Measurements from ENCODE around the gene EIF3D. TPM values are rescaled to one million over a fixed set of nuclear protein-coding genes. Genes with fewer than 3 reads are reported as not detected.
A peak's percentile ranks its signal among the peaks of the same experiment; 100 is the strongest.

EIF3D gene
- total RNA-seq, 8 experiments from 2014 or later = 166 to 232 (median 195) TPM

GRCh38 chr22:36493690-36494110, 35.3 kb downstream of the EIF3D start:
- no peak for ATAC-seq (replicated peaks in 6 of 8)
- in situ Hi-C loops (cut with MboI; ENCODE audit: low pct_unique_long_range_greater_than_20kb in 2 of 9, low sequenced_read_pairs in 9 of 9, unreplicated experiment in 9 of 9) = no loop called here
- Histone ChIP-seq H3K27ac (no peak overlapping the region), H3K4me3 (no peak overlapping the region), H3K4me1 (replicated peaks in 1 of 2) (no peaks in the 10 kb centered on the region)
- 79 to 93% (median 89%) methylated on average over 2 to 10 of the region's 16 CpGs; no CpG with 5 or more reads in 4 of the 10 experiments for WGBS, 10 experiments

DNA sequence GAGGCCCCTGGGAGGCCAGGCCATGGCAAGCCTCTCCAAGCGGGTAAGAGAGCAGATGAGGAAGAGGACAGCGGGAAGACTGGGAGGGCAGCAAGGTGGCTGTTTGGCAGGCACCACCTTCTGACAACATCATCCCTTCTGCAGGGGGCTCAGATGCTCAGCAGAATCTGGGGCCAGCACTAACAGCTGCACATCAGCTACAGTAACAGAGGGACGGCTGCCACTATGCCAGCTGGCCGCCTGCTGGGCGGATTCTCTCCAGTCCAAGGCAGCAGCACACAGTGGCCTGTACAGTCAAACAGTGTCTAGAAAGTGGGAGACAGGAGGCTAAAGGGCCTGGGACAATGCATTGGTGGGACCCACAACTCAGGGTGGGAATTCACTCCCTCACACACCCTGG, 36.9 kb downstream of the EIF3D start:
- Histone ChIP-seq H3K4me3 (no peak overlapping the region), H3K4me1 (replicated peaks in 1 of 2) (no peaks in the 10 kb centered on the region), H3K27ac (no peak overlapping the region)
- WGBS, 10 experiments = 80 to 100% (median 91%) methylated on average over 1 to 4 of the region's 5 CpGs; no CpG with 5 or more reads in 5 of the 10 experiments
- in situ Hi-C loops (cut with MboI; ENCODE audit: low pct_unique_long_range_greater_than_20kb in 2 of 9, low sequenced_read_pairs in 9 of 9, unreplicated experiment in 9 of 9) = no loop called here
- ATAC-seq (replicated peaks in 6 of 8) = no peak

GRCh38 chr22:36491155-36491554, 37.8 kb downstream of the EIF3D start:
- in situ Hi-C loops (cut with MboI; ENCODE audit: low pct_unique_long_range_greater_than_20kb in 2 of 9, low sequenced_read_pairs in 9 of 9, unreplicated experiment in 9 of 9) = no loop called here
- peak in 3 of 8 experiments; percentile 25 to 96 (median 95) for ATAC-seq (replicated peaks in 6 of 8)
- 60 to 100% (median 91%) methylated on average over 1 to 7 of the region's 7 CpGs; no CpG with 5 or more reads in 1 of the 10 experiments for WGBS, 10 experiments

DNA sequence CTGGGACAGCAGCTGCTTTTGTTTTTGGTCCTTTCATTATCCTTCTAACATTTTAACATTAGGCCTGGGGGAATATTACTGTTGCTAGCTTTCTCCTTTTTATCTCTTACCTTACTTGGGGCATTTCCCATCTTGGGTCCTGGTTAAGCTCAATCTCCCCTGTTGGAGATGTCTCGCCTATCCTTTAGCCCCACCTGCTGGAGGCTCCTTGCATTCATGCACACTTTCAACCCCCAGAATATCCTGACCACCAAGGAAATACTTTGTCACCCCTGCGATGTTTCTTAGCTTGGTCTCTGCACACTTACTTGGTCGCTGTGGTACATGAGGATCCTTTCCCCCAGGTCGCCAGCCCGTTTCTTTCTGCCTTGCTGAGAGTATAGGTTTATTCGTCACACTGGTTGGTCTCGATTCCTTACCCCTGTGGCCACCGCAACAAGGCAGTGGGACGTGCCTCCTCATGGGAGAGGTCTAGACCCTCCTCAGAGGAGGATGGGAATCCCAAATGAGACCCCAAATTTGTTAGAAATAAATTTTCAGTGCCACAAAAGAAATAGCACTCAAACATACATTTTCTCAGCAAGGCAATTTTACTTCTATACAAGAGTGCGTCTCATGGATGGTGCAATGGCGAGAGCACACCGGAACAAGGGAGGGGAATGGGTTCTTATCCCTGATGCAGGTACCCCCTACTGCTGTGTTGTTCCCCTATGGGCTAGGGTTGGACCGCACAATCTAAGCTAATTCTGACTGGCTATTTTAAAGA, 42.2 kb downstream of the EIF3D start:
- Histone ChIP-seq H3K4me3 (no peak overlapping the region), H3K27ac (no peak overlapping the region), H3K4me1 (replicated peaks in 1 of 2) (peaks cover 6 to 7% of the 10 kb centered on the region in 2 donors)
- no peak for ATAC-seq (replicated peaks in 6 of 8)
- in situ Hi-C loops (cut with MboI; ENCODE audit: low pct_unique_long_range_greater_than_20kb in 2 of 9, low sequenced_read_pairs in 9 of 9, unreplicated experiment in 9 of 9) = no loop called here
- WGBS, 10 experiments = 17 to 89% (median 79%) methylated on average over 1 to 8 of the region's 13 CpGs; no CpG with 5 or more reads in 1 of the 10 experiments

More at GRCh38 chr22:36491155-36491554, 37.8 kb downstream of the EIF3D start:
- Histone ChIP-seq H3K4me1 (replicated peaks in 1 of 2) (no peaks in the 10 kb centered on the region), H3K27ac (no peak overlapping the region), H3K4me3 (no peak overlapping the region)

DNA sequence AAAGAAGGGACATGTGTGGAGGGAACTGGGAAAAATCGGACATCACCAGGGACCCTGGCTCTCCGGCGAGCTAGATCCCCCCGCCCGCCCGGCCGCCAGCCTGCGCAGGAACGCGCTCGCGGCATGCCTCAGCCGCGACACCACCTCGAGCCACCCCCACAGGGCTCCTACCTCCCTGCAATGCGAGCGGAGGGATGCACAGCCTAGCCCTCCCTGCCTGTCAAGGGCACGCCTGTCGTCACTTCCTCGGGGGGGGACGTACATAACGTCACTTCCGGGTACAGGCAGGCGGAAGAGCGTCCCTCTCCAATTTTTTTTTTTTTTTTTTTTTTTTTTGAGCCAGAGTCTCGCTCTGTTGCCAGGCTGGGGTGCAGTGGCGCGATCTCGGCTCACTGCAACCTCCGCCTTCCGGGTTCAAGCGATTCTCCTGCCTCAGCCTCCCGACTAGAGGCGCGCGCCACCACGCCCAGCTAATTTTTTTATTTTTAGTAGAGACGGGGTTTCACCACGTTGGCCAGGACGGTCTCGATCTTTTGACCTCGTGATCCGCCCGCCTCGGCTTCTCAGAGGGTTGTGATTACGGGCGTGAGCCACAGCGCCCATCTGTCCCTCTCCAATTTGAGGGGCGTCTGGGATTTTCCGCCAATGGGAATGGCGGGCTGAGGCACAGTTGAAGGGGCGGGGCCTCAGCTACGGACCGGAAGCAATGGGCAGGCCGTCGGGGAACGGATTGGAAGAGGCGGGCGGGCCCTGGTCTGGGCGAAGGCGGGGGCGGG, 47.4 kb downstream of the EIF3D start, which contains the start of gene TXN2:
Gene TXN2, minus strand, starts transcription at position 248 of the 776 bp plus-strand sequence. CDS start 803 bp downstream, outside the sequence.
- ATAC-seq (replicated peaks in 6 of 8) = peak; percentile 87 to 93 (median 89)
- H3K4me1 ChIP-seq (replicated peaks in 1 of 2) = peaks cover 13 to 14% of the 10 kb centered on the region in 2 donors
- 0% methylated on average over 1 to 12 of the region's 62 CpGs; no CpG with 5 or more reads in 3 of the 10 experiments for WGBS, 10 experiments
- peak within 1 kb of the TSS; percentile 98 to 100 for H3K27ac ChIP-seq
- in situ Hi-C loops (cut with MboI; ENCODE audit: low pct_unique_long_range_greater_than_20kb in 2 of 9, low sequenced_read_pairs in 9 of 9, unreplicated experiment in 9 of 9) = no loop called here
- peak within 1 kb of the TSS; percentile 65 to 92 (median 86) for H3K4me3 ChIP-seq

DNA sequence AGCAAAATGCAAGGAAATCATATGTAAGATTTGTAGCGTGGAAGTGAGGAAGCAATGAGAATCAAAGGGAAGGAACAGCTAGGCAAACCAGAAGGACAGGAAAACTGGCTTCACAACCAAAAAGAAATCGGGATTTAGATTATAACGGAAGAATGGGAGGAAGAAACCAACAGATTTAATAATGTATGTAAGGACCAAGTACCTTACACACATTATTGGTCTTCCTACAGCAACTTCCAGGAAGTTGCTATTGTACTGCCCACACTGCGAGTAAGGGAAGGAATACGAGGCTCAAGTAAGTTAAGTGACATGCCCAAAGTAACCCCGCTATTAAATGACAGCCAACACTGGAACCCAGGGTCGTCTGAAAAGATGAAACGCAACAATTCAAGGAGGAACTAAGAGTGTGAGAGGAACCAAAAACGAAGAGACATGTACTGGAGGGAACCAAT, 48.0 kb downstream of the EIF3D start:
- Histone ChIP-seq H3K27ac (peak overlapping the region; percentile 98 to 100), H3K4me3 (peak overlapping the region; percentile 65 to 92 (median 86)), H3K4me1 (replicated peaks in 1 of 2) (peaks cover 13 to 14% of the 10 kb centered on the region in 2 donors)
- WGBS, 10 experiments = 0 to 27% (median 7%) methylated on average over 2 to 8 of the region's 9 CpGs
- peak in 1 of 8 experiments; percentile 2 for ATAC-seq (replicated peaks in 6 of 8)
- in situ Hi-C loops (cut with MboI; ENCODE audit: low pct_unique_long_range_greater_than_20kb in 2 of 9, low sequenced_read_pairs in 9 of 9, unreplicated experiment in 9 of 9) = no loop called here

DNA sequence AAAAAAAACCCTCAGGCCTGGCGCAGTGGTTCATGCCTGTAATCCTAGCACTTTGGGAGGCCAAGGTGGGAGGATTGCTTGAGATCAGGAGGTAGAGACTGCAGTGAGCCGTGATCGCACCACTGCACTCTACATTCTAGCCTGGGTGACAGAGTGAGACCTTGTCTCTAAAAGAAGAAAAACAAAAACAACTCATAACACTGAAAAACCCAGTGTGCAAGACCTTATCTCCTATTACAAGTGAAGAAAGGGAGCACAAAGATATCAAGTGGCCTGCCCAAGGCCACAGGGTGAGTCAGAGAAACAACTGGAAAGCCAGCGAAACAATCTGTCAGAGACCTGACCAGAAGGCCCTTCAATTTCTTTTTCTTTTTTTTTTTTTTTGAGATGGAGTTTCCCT, 50.0 kb downstream of the EIF3D start:
- in situ Hi-C loops (cut with MboI; ENCODE audit: low pct_unique_long_range_greater_than_20kb in 2 of 9, low sequenced_read_pairs in 9 of 9, unreplicated experiment in 9 of 9) = loop anchor here in 3 of 9 experiments (5.0 to 10.0 kb wide), 2 partner anchors 174 to 177 kb away; no protein-coding TSS in a partner anchor
- WGBS, 10 experiments = 89 to 100% (median 100%) methylated on average over 1 to 3 of the region's 4 CpGs; no CpG with 5 or more reads in 3 of the 10 experiments
- H3K27ac ChIP-seq = no peak overlapping the region
- H3K4me1 ChIP-seq (replicated peaks in 1 of 2) = peaks cover 13 to 14% of the 10 kb centered on the region in 2 donors
- no peak for ATAC-seq (replicated peaks in 6 of 8)
- H3K4me3 ChIP-seq = no peak overlapping the region

- ATAC-seq (replicated peaks in 6 of 8) = no peak
- Histone ChIP-seq H3K4me1 (replicated peaks in 1 of 2) (peaks cover 2 to 3% of the 10 kb centered on the region in 2 donors), H3K4me3 (no peak overlapping the region), H3K27ac (no peak overlapping the region)
- 87 to 100% (median 93%) methylated on average over 1 to 6 of the region's 6 CpGs; no CpG with 5 or more reads in 2 of the 10 experiments for WGBS, 10 experiments
- in situ Hi-C loops (cut with MboI; ENCODE audit: low pct_unique_long_range_greater_than_20kb in 2 of 9, low sequenced_read_pairs in 9 of 9, unreplicated experiment in 9 of 9) = loop anchor here in 3 of 9 experiments (5.0 to 10.0 kb wide), 2 partner anchors 171 to 173 kb away; no protein-coding TSS in a partner anchor
These were observed 53.6 kb downstream of the EIF3D start for GRCh38 chr22:36475341-36475740.

DNA sequence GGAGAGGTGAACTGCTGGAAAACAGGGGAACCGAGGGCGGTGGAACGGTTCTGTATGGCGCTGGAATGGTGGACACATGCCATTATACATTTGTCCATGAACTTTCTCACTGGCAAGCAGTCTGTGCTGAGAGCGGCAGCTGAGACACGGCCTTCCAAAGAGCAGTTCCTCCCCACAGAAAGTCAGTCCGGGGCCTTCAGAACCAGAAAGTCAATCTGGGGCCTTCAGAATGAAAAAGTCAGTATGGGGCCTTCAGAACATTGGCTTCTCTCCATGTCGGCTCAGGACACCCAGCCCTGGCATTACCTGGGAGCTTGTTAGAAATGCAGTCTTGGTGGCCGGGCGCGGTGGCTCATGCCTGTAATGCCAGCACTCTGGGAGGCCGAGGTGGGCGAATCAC, 56.3 kb downstream of the EIF3D start:
- ATAC-seq (replicated peaks in 6 of 8) = no peak
- 40 to 100% (median 82%) methylated on average over 1 to 9 of the region's 13 CpGs; no CpG with 5 or more reads in 2 of the 10 experiments for WGBS, 10 experiments
- in situ Hi-C loops (cut with MboI; ENCODE audit: low pct_unique_long_range_greater_than_20kb in 2 of 9, low sequenced_read_pairs in 9 of 9, unreplicated experiment in 9 of 9) = loop anchor here in 4 of 9 experiments (10.0 to 25.0 kb wide), 2 partner anchors 160 to 168 kb away; no protein-coding TSS in a partner anchor
- H3K27ac ChIP-seq = no peak overlapping the region
- H3K4me3 ChIP-seq = no peak overlapping the region
- H3K4me1 ChIP-seq (replicated peaks in 1 of 2) = peaks cover 0 to 2% of the 10 kb centered on the region in 2 donors

GRCh38 chr22:36471341-36471821, 57.6 kb downstream of the EIF3D start:
- H3K4me3 ChIP-seq = no peak overlapping the region
- H3K27ac ChIP-seq = no peak overlapping the region
- 70 to 88% (median 80%) methylated on average over 1 to 10 of the region's 14 CpGs; no CpG with 5 or more reads in 3 of the 10 experiments for WGBS, 10 experiments
- in situ Hi-C loops (cut with MboI; ENCODE audit: low pct_unique_long_range_greater_than_20kb in 2 of 9, low sequenced_read_pairs in 9 of 9, unreplicated experiment in 9 of 9) = loop anchor here in 4 of 9 experiments (10.0 to 25.0 kb wide), 2 partner anchors 159 to 167 kb away; no protein-coding TSS in a partner anchor
- H3K4me1 ChIP-seq (replicated peaks in 1 of 2) = peaks cover 0 to 2% of the 10 kb centered on the region in 2 donors
- no peak for ATAC-seq (replicated peaks in 6 of 8)

- Histone ChIP-seq H3K27ac (no peak overlapping the region), H3K4me3 (no peak overlapping the region), H3K4me1 (replicated peaks in 1 of 2) (peaks cover 0 to 2% of the 10 kb centered on the region in 2 donors)
- in situ Hi-C loops (cut with MboI; ENCODE audit: low pct_unique_long_range_greater_than_20kb in 2 of 9, low sequenced_read_pairs in 9 of 9, unreplicated experiment in 9 of 9) = loop anchor here in 4 of 9 experiments (10.0 to 25.0 kb wide), 2 partner anchors 159 to 166 kb away; no protein-coding TSS in a partner anchor
- no peak for ATAC-seq (replicated peaks in 6 of 8)
- WGBS, 10 experiments = 69 to 100% (median 86%) methylated on average over 1 to 6 of the region's 10 CpGs; no CpG with 5 or more reads in 3 of the 10 experiments
These were observed 58.0 kb downstream of the EIF3D start for GRCh38 chr22:36470994-36471331.

Data from motor neuron (in vitro differentiated cells).